Activated T-cell treated with anti-CD3 and anti-CD28 coated beads, Interleukin-2, amount 50 U/mL, for 4 hours (primary cell): ENCODE measurements around the gene EAF2. TPM values are rescaled to one million over a fixed set of nuclear protein-coding genes. Genes with fewer than 3 reads are reported as not detected.
"Not testable (repeated sequence)": the region's sequence is repeated elsewhere in the genome, so short reads cannot be mapped to it uniquely, and the experiment has no call there.

ENCODE experiments used
- ATAC-seq, 2 donors: fragments of 200-7000 bp; cut with Tn5 transposase; one replicate each; pipeline ENCODE4 v1.10.0; 2021
- DNase-seq: peaks from one replicate; pipeline ENCODE4 v3.0.0-alpha.2; 2020
- H3K27me3 Mint-ChIP-seq: one replicate; pipeline ENCODE4 v1.8.0; 2021; ENCODE audit warnings: low read depth, mixed read lengths
- H3K36me3 Mint-ChIP-seq: one replicate; pipeline ENCODE4 v1.8.0; 2022; ENCODE audit warnings: mixed read lengths; ENCODE audit not compliant: insufficient read depth
- H3K4me1 Mint-ChIP-seq: one replicate; pipeline ENCODE4 v1.8.0; 2021; ENCODE audit warnings: low read depth, mixed read lengths
- H3K4me3 Mint-ChIP-seq: one replicate; pipeline ENCODE4 v1.8.0; 2021; ENCODE audit warnings: mild to moderate bottlenecking, moderate library complexity, mixed read lengths
- H3K9me3 Mint-ChIP-seq: one replicate; pipeline ENCODE4 v1.8.0; 2021; ENCODE audit warnings: mixed read lengths
- total RNA-seq, 3 donors: library from RNA; stranded (reverse); gene quantifications; one replicate each; pipeline ENCODE4 v1.2.1, GENCODE V29; 2021

Gene EAF2
- total RNA-seq, 3 donors from 2014 or later = 8.6 to 13.8 (median 9.6) TPM

GRCh38 chr3:121835465-121835801 is 424 bp downstream of the EAF2 start:
- peaks cover 47% of the 10 kb centered on the region for H3K4me1 Mint-ChIP-seq
- DNase-seq (no peak), ATAC-seq (no peak)
- no peaks in the 10 kb centered on the region for H3K27me3 Mint-ChIP-seq
- no peaks in the 10 kb centered on the region for H3K9me3 Mint-ChIP-seq
- H3K36me3 Mint-ChIP-seq = peaks cover 21% of the 10 kb centered on the region
- peak overlapping the region; percentile 94 for H3K4me3 Mint-ChIP-seq

GRCh38 chr3:121836064-121836463 is 1.1 kb downstream of the EAF2 start:
- peak overlapping the region; percentile 94 for H3K4me3 Mint-ChIP-seq
- H3K36me3 Mint-ChIP-seq = peaks cover 16% of the 10 kb centered on the region
- no peaks in the 10 kb centered on the region for H3K27me3 Mint-ChIP-seq
- H3K9me3 Mint-ChIP-seq = no peaks in the 10 kb centered on the region
- H3K4me1 Mint-ChIP-seq = peaks cover 42% of the 10 kb centered on the region
- ATAC-seq = no peak
- DNase-seq = no peak

GRCh38 chr3:121836481-121836880 is 1.5 kb downstream of the EAF2 start:
- DNase-seq = no peak
- Mint-ChIP-seq H3K4me1 (peaks cover 38% of the 10 kb centered on the region), H3K9me3 (no peaks in the 10 kb centered on the region), H3K4me3 (peak overlapping the region; percentile 94), H3K36me3 (peaks cover 13% of the 10 kb centered on the region), H3K27me3 (no peaks in the 10 kb centered on the region)
- ATAC-seq = no peak

GRCh38 chr3:121839962-121840361 is 5.0 kb downstream of the EAF2 start:
- Mint-ChIP-seq H3K27me3 (no peaks in the 10 kb centered on the region), H3K9me3 (no peaks in the 10 kb centered on the region), H3K4me1 (peaks cover 15% of the 10 kb centered on the region), H3K4me3 (no peak overlapping the region), H3K36me3 (peaks cover 2% of the 10 kb centered on the region)
- DNase-seq = no peak
- ATAC-seq = no peak

GRCh38 chr3:121844892-121845291 is 9.9 kb downstream of the EAF2 start:
- DNase-seq (no peak), ATAC-seq (no peak)
- no peaks in the 10 kb centered on the region for H3K4me1 Mint-ChIP-seq
- peaks cover 12% of the 10 kb centered on the region for H3K36me3 Mint-ChIP-seq
- no peaks in the 10 kb centered on the region for H3K27me3 Mint-ChIP-seq
- H3K4me3 Mint-ChIP-seq = no peak overlapping the region
- H3K9me3 Mint-ChIP-seq = no peaks in the 10 kb centered on the region

- Mint-ChIP-seq H3K9me3 (no peaks in the 10 kb centered on the region), H3K4me3 (no peak overlapping the region), H3K27me3 (no peaks in the 10 kb centered on the region), H3K4me1 (no peaks in the 10 kb centered on the region), H3K36me3 (peaks cover 8% of the 10 kb centered on the region)
- DNase-seq (no peak), ATAC-seq (no peak)
Measured at GRCh38 chr3:121852256-121852655, 17.2 kb downstream of the EAF2 start.

GRCh38 chr3:121855555-121855954 is 20.5 kb downstream of the EAF2 start:
- Mint-ChIP-seq H3K27me3 (no peaks in the 10 kb centered on the region), H3K4me1 (no peaks in the 10 kb centered on the region), H3K4me3 (no peak overlapping the region), H3K36me3 (peaks cover 16% of the 10 kb centered on the region), H3K9me3 (no peaks in the 10 kb centered on the region)
- DNase-seq (no peak), ATAC-seq (no peak)

- not testable (repeated sequence) for H3K9me3 Mint-ChIP-seq, ATAC-seq, DNase-seq, H3K27me3 Mint-ChIP-seq, H3K4me1 Mint-ChIP-seq, H3K4me3 Mint-ChIP-seq
- peaks cover 23% of the 10 kb centered on the region for H3K36me3 Mint-ChIP-seq
Measured at GRCh38 chr3:121857778-121858177, 22.8 kb downstream of the EAF2 start.

GRCh38 chr3:121863247-121863646 is 28.2 kb downstream of the EAF2 start:
- not testable (repeated sequence) for ATAC-seq, H3K27me3 Mint-ChIP-seq, DNase-seq, H3K9me3 Mint-ChIP-seq, H3K4me1 Mint-ChIP-seq, H3K4me3 Mint-ChIP-seq
- peaks cover 22% of the 10 kb centered on the region for H3K36me3 Mint-ChIP-seq

- Mint-ChIP-seq H3K4me1 (no peaks in the 10 kb centered on the region), H3K9me3 (no peaks in the 10 kb centered on the region), H3K27me3 (no peaks in the 10 kb centered on the region), H3K4me3 (no peak overlapping the region), H3K36me3 (peaks cover 18% of the 10 kb centered on the region)
- DNase-seq (no peak), ATAC-seq (no peak)
Measured at GRCh38 chr3:121863801-121864200, 28.8 kb downstream of the EAF2 start.

- Mint-ChIP-seq H3K9me3 (no peaks in the 10 kb centered on the region), H3K4me1 (no peaks in the 10 kb centered on the region), H3K4me3 (no peak overlapping the region), H3K27me3 (no peaks in the 10 kb centered on the region), H3K36me3 (peaks cover 20% of the 10 kb centered on the region)
- DNase-seq (no peak), ATAC-seq (no peak)
Measured at GRCh38 chr3:121869736-121870135, 34.7 kb downstream of the EAF2 start.

- Mint-ChIP-seq H3K27me3 (no peaks in the 10 kb centered on the region), H3K9me3 (no peaks in the 10 kb centered on the region), H3K4me1 (no peaks in the 10 kb centered on the region), H3K36me3 (peaks cover 18% of the 10 kb centered on the region), H3K4me3 (no peak overlapping the region)
- DNase-seq (no peak), ATAC-seq (no peak)
Measured at GRCh38 chr3:121870717-121871116, 35.7 kb downstream of the EAF2 start.

GRCh38 chr3:121871430-121871829 is 36.4 kb downstream of the EAF2 start:
- no peaks in the 10 kb centered on the region for H3K4me1 Mint-ChIP-seq
- ATAC-seq (no peak), DNase-seq (no peak)
- no peaks in the 10 kb centered on the region for H3K9me3 Mint-ChIP-seq
- H3K4me3 Mint-ChIP-seq = no peak overlapping the region
- H3K27me3 Mint-ChIP-seq = no peaks in the 10 kb centered on the region
- H3K36me3 Mint-ChIP-seq = peaks cover 15% of the 10 kb centered on the region

- Mint-ChIP-seq H3K9me3 (no peaks in the 10 kb centered on the region), H3K4me3 (no peak overlapping the region), H3K4me1 (no peaks in the 10 kb centered on the region), H3K27me3 (no peaks in the 10 kb centered on the region), H3K36me3 (peaks cover 4% of the 10 kb centered on the region)
- ATAC-seq = no peak
- no peak for DNase-seq
Measured at GRCh38 chr3:121878411-121878810, 43.4 kb downstream of the EAF2 start.

GRCh38 chr3:121883507-121883906 is 48.5 kb downstream of the EAF2 start:
- Mint-ChIP-seq H3K36me3 (peaks cover 4% of the 10 kb centered on the region), H3K27me3 (no peaks in the 10 kb centered on the region), H3K4me3 (no peak overlapping the region), H3K4me1 (no peaks in the 10 kb centered on the region), H3K9me3 (no peaks in the 10 kb centered on the region)
- DNase-seq (no peak), ATAC-seq (no peak)

- no peak overlapping the region for H3K4me3 Mint-ChIP-seq
- no peaks in the 10 kb centered on the region for H3K27me3 Mint-ChIP-seq
- peaks cover 4% of the 10 kb centered on the region for H3K36me3 Mint-ChIP-seq
- no peaks in the 10 kb centered on the region for H3K4me1 Mint-ChIP-seq
- no peaks in the 10 kb centered on the region for H3K9me3 Mint-ChIP-seq
- ATAC-seq (no peak), DNase-seq (no peak)
Measured at GRCh38 chr3:121885386-121885785, 50.4 kb downstream of the EAF2 start.
